NOMO-1 (cell line): ENCODE results near the gene DOCK10.
"Not testable (repeated sequence)": the region's sequence is repeated elsewhere in the genome, so short reads cannot be mapped to it uniquely, and the experiment has no call there.

Source experiments
- DNase-seq, 2 experiments: peaks; one replicate each; lab custom pipeline; 2025; ENCODE audit not compliant: unreplicated experiment in 2 of 2; lab: John Stamatoyannopoulos, UW

Gene DOCK10

GRCh38 chr2:225041851-225042799 is at the start of gene DOCK10:
Gene DOCK10 (minus strand): TSS chr2:225042468. CDS start chr2:225042374, 94 bp downstream.
- DNase-seq, result peak; percentile 66 to 67

- DNase-seq, result no peak
Measured at GRCh38 chr2:225091336-225091735, 49.1 kb upstream of the DOCK10 start.

GRCh38 chr2:225090746-225091145 is 48.5 kb upstream of the DOCK10 start:
- DNase-seq, result no peak

GRCh38 chr2:225086915-225087314 is 44.6 kb upstream of the DOCK10 start:
- no peak for DNase-seq

GRCh38 chr2:225086439-225086838 is 44.2 kb upstream of the DOCK10 start:
- DNase-seq, result no peak

- no peak for DNase-seq
Measured at GRCh38 chr2:225083276-225083675, 41.0 kb upstream of the DOCK10 start.

GRCh38 chr2:225076125-225076524 is 33.9 kb upstream of the DOCK10 start:
- DNase-seq, result no peak

GRCh38 chr2:225074919-225075681 is 32.8 kb upstream of the DOCK10 start:
- DNase-seq, result no peak

- no peak for DNase-seq
Measured at GRCh38 chr2:225074366-225074765, 32.1 kb upstream of the DOCK10 start.

GRCh38 chr2:225073198-225073597 is 30.9 kb upstream of the DOCK10 start:
- DNase-seq, result no peak

- DNase-seq, result no peak
Measured at GRCh38 chr2:225072444-225072843, 30.2 kb upstream of the DOCK10 start.

GRCh38 chr2:225070811-225071210 is 28.5 kb upstream of the DOCK10 start:
- DNase-seq, result no peak

GRCh38 chr2:225069966-225070365 is 27.7 kb upstream of the DOCK10 start:
- DNase-seq, result no peak

- no peak for DNase-seq
Measured at GRCh38 chr2:225069477-225069876, 27.2 kb upstream of the DOCK10 start.

- DNase-seq, result no peak
Measured at GRCh38 chr2:225065882-225066281, 23.6 kb upstream of the DOCK10 start.

GRCh38 chr2:225064928-225065327 is 22.7 kb upstream of the DOCK10 start:
- no peak for DNase-seq

- no peak for DNase-seq
Measured at GRCh38 chr2:225064362-225064761, 22.1 kb upstream of the DOCK10 start.

- DNase-seq, result no peak
Measured at GRCh38 chr2:225056330-225057073, 14.2 kb upstream of the DOCK10 start.

GRCh38 chr2:225055714-225056113 is 13.4 kb upstream of the DOCK10 start:
- no peak for DNase-seq

GRCh38 chr2:225052703-225053102 is 10.4 kb upstream of the DOCK10 start:
- no peak for DNase-seq

GRCh38 chr2:225047502-225047901 is 5.2 kb upstream of the DOCK10 start:
- not testable (repeated sequence) for DNase-seq
